Smooth muscle cell of trachea (primary cell): Measurements from ENCODE around the gene PHF12. TPM values are rescaled to one million over a fixed set of nuclear protein-coding genes. Genes with fewer than 3 reads are reported as not detected.

ENCODE experiments used
- total RNA-seq: library from RNA; depleted of rRNA; stranded (reverse); fragments of >200 nt; gene quantifications from 2 replicates; pipeline ENCODE4 v1.2.1, GENCODE V29; 2014

The PHF12 gene
- 16.1 and 22.5 TPM in 2 replicates for total RNA-seq

GRCh38 chr17:28951428-28951990 is at the start of gene PHF12:
PHF12 (minus strand) TSS chr17:28951518; CDS start chr17:28950960, 558 bp downstream.

GRCh38 chr17:28902819-28903545 is 48.3 kb downstream of the PHF12 start, which contains the start of gene DHRS13:
DHRS13 (minus strand) TSS chr17:28903079; CDS start chr17:28902944, 135 bp downstream.

GRCh38 chr17:28896884-28897768 is 54.2 kb downstream of the PHF12 start, which contains the start of gene FLOT2:
FLOT2 (minus strand) TSS chr17:28897733; CDS start chr17:28897574, 159 bp downstream.

Other genes with a start within 250 kb of the PHF12 start
- 1.9 and 3.1 TPM in 2 replicates for gene PROCA1, start 239.6 kb downstream of the PHF12 start, total RNA-seq
- 239 and 240 TPM in 2 replicates for gene RAB34, start 233.7 kb downstream of the PHF12 start, total RNA-seq
- gene RPL23A, start 231.5 kb downstream of the PHF12 start, total RNA-seq = 437 and 574 TPM in 2 replicates
- 4.1 and 7.1 TPM in 2 replicates for gene TLCD1, start 225.3 kb downstream of the PHF12 start, total RNA-seq
- 4.4 and 5.6 TPM in 2 replicates for gene NEK8, start 222.7 kb downstream of the PHF12 start, total RNA-seq
- 14.3 and 26.8 TPM in 2 replicates for gene TRAF4, start 207.5 kb downstream of the PHF12 start, total RNA-seq
- 4.0 and 5.2 TPM in 2 replicates for gene FAM222B, start 108.7 kb downstream of the PHF12 start, total RNA-seq
- gene ERAL1, start 96.5 kb downstream of the PHF12 start, total RNA-seq = 32.7 and 35.4 TPM in 2 replicates
- 57.9 and 64.6 TPM in 2 replicates for gene FLOT2, start 53.8 kb downstream of the PHF12 start, total RNA-seq
- 7.0 and 10.3 TPM in 2 replicates for gene DHRS13, start 48.4 kb downstream of the PHF12 start, total RNA-seq
- gene SEZ6, start 54.5 kb upstream of the PHF12 start, total RNA-seq = not detected in 2 replicates
- 2.9 and 3.0 TPM in 2 replicates for gene PIPOX, start 91.6 kb upstream of the PHF12 start, total RNA-seq
- 158 and 215 TPM in 2 replicates for gene MYO18A, start 228.9 kb upstream of the PHF12 start, total RNA-seq